ENCODE measurements around the gene WAPL. TPM values are rescaled to one million over a fixed set of nuclear protein-coding genes. Genes with fewer than 3 reads are reported as not detected.

The WAPL gene
- polyA plus RNA-seq, 2 of the 4 experiments (the other 2 are of a cell fraction): 15.4 to 25.6 TPM

- no peak for FAIRE-seq
- POLR2A ChIA-PET: interaction anchor here (0.6 kb wide), 1 partner anchor 46 kb away, joined by 3 read pairs; no protein-coding TSS in a partner anchor
- no peak overlapping the region for H3K27ac ChIP-seq
- H3K4me1 ChIP-seq: no peaks in the 10 kb centered on the region
- 85% methylated on average over 3 of the region's 3 CpGs for WGBS (ENCODE audit: missing lambda C conversion rate)
- ATAC-seq: no peak
- H3K4me3 ChIP-seq: no peak overlapping the region
- no peak for TF ChIP-seq FOSL2 (IDR thresholded peaks at IDR 0.05)
- no peak for TF ChIP-seq FOSL2 (CRISPR knock-in tag; IDR thresholded peaks at IDR 0.05)
- no peak for TF ChIP-seq E2F6 (IDR thresholded peaks at IDR 0.05; ENCODE audit: borderline replicate concordance, low read depth)
- TF ChIP-seq EP300 (IDR thresholded peaks at IDR 0.05): no peak
- no peak for TF ChIP-seq CTCF (IDR thresholded peaks at IDR 0.05)
- no peak for TF ChIP-seq BCL3 (IDR thresholded peaks at IDR 0.05)
- TF ChIP-seq NFE2L2 (conservative IDR thresholded peaks at IDR 0.05; ENCODE audit: low read length): no peak
- no peak for TF ChIP-seq JUNB (IDR thresholded peaks at IDR 0.05)
- no peak for TF ChIP-seq FOXS1 (CRISPR knock-in tag; IDR thresholded peaks at IDR 0.05)
- no peak for TF ChIP-seq KDM1A (IDR thresholded peaks at IDR 0.05; ENCODE audit: low read depth)
- no peak for TF ChIP-seq MAX (IDR thresholded peaks at IDR 0.05)
- TF ChIP-seq FOSB (CRISPR knock-in tag; IDR thresholded peaks at IDR 0.05): no peak
- DNase-seq (ENCODE audit: low read depth in 1 of 2, low spot score in 1 of 2): no peak
- no peaks in the 10 kb centered on the region for H3K9me3 ChIP-seq
- H3K4me2 ChIP-seq: no peak overlapping the region
- CTCF ChIA-PET: interaction anchor here (0.8 kb wide), 1 partner anchor 12 kb away, joined by 3 read pairs; no protein-coding TSS in a partner anchor
These were observed 49.5 kb downstream of the WAPL start for GRCh38 chr10:86472061-86472460.

GRCh38 chr10:86461963-86462804 lies 59.4 kb downstream of the WAPL start:
- DNase-seq (ENCODE audit: low read depth in 1 of 2, low spot score in 1 of 2) (no peak), FAIRE-seq (no peak), ATAC-seq (no peak)
- CTCF ChIA-PET: interaction anchor here (0.6 kb wide), 1 partner anchor 70 kb away, joined by 4 read pairs; no protein-coding TSS in a partner anchor
- Histone ChIP-seq H3K4me2 (no peak overlapping the region), H3K9me3 (no peaks in the 10 kb centered on the region), H3K27ac (no peak overlapping the region), H3K4me3 (no peak overlapping the region), H3K4me1 (no peaks in the 10 kb centered on the region)
- TF ChIP-seq NFE2L2 (conservative IDR thresholded peaks at IDR 0.05; ENCODE audit: low read length) (no peak), E2F6 (IDR thresholded peaks at IDR 0.05; ENCODE audit: borderline replicate concordance, low read depth) (no peak), SMC3 (IDR thresholded peaks at IDR 0.05) (no peak), RFX5 (IDR thresholded peaks at IDR 0.05) (no peak), HOXB13 (CRISPR knock-in tag; IDR thresholded peaks at IDR 0.05; ENCODE audit: low read depth) (no peak)
- WGBS (ENCODE audit: missing lambda C conversion rate): 96% methylated on average over 10 of the region's 10 CpGs
- POLR2A ChIA-PET: no interaction called here

GRCh38 chr10:86451604-86451960 lies 70.0 kb downstream of the WAPL start:
- FAIRE-seq: no peak
- CTCF ChIA-PET: interaction anchor here (1.4 kb wide), 1 partner anchor 51 kb away, joined by 3 read pairs; no protein-coding TSS in a partner anchor
- no peak for TF ChIP-seq ATOH8 (CRISPR knock-in tag; IDR thresholded peaks at IDR 0.05; ENCODE audit: low read depth)
- no peak for TF ChIP-seq NPAS2 (CRISPR knock-in tag; IDR thresholded peaks at IDR 0.05; ENCODE audit: borderline replicate concordance)
- no peak for TF ChIP-seq CTCF (IDR thresholded peaks at IDR 0.05)
- no peak for TF ChIP-seq FOSL2 (IDR thresholded peaks at IDR 0.05)
- TF ChIP-seq FOSL2 (CRISPR knock-in tag; IDR thresholded peaks at IDR 0.05): no peak
- no peak for TF ChIP-seq HEYL (CRISPR knock-in tag; IDR thresholded peaks at IDR 0.05)
- no peak for TF ChIP-seq HMGXB4 (CRISPR knock-in tag; IDR thresholded peaks at IDR 0.05; ENCODE audit: borderline replicate concordance)
- TF ChIP-seq RFX5 (IDR thresholded peaks at IDR 0.05): no peak
- no peak for TF ChIP-seq CBX2 (IDR thresholded peaks at IDR 0.05; ENCODE audit: borderline replicate concordance, low read depth)
- no peak overlapping the region for H3K4me3 ChIP-seq
- ATAC-seq: no peak
- H3K4me2 ChIP-seq: no peak overlapping the region
- H3K9me3 ChIP-seq: no peaks in the 10 kb centered on the region
- WGBS (ENCODE audit: missing lambda C conversion rate): 94% methylated on average over 4 of the region's 4 CpGs
- H3K4me1 ChIP-seq: peaks cover 10% of the 10 kb centered on the region
- POLR2A ChIA-PET: no interaction called here
- H3K27ac ChIP-seq: no peak overlapping the region
- DNase-seq (ENCODE audit: low read depth in 1 of 2, low spot score in 1 of 2): no peak

All from A549 (cell line).